Ovary (tissue), 3 donors: Measurements from ENCODE around the gene LCMT2.

Experiments used
- CTCF ChIP-seq, 3 donors: fragments of 450-650 bp in 2 of 3; fragments of 200-600 bp in 1 of 3; IDR thresholded peaks; one replicate each; pipeline versions ENCODE4 v1.5.1 to v1.8.0; 2016 to 2022; ENCODE audit warnings: antibody characterized with exemption in 3 of 3, mild to moderate bottlenecking in 1 of 3
- POLR2A ChIP-seq: fragments of 450-650 bp; IDR thresholded peaks from one replicate; pipeline ENCODE4 v1.6.1; 2017; ENCODE audit warnings: antibody characterized with exemption, mild to moderate bottlenecking, moderate library complexity
- donor health status: DM: no; HTN: no; CAD: no.

DNA sequence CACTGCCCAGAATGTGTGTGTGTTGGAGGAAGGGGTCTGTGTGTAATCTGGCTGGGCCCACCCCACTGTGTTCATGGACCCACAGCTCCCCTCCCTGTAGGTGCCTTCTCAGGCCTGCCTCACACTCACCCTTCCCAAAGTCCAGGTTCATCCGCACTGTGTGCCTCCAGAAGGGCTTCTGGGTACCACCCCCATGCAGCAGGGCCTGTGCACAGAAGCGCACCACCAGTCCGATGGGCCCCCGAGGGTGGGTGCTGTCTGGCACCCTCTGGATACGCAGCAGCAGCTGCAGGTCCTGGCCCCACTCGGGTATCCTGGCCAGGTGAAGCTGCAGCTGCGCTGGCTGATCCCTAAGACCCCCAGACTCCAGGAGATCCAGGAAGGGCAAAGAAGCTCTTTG, 50.9 kb downstream of the LCMT2 start:
- no peak for TF ChIP-seq CTCF (IDR thresholded peaks at IDR 0.05)
- TF ChIP-seq POLR2A = no peak
